Neural progenitor cell (in vitro differentiated cells): ENCODE data around the gene KIAA1958. TPM values are rescaled to one million over a fixed set of nuclear protein-coding genes. Genes with fewer than 3 reads are reported as not detected.

ENCODE experiments used
- DNase-seq: peaks from one replicate; pipeline ENCODE4 v3.0.0-alpha.2; 2016; ENCODE audit warnings: low spot score
- H2AFZ ChIP-seq: fragments of 200-600 bp; sonication (generic); replicated peaks from 2 replicates; pipeline ENCODE4 v1.6.1; 2016; ENCODE audit warnings: antibody characterized with exemption
- H3F3A ChIP-seq: fragments of 200-600 bp; sonication (generic); 2 replicates; pipeline ENCODE4 v1.6.1; 2016; ENCODE audit warnings: antibody characterized with exemption, low read depth
- H3K27ac ChIP-seq: fragments of 200-600 bp; sonication (generic); 2 replicates; pipeline ENCODE4 v1.5.1; 2016; ENCODE audit warnings: mild to moderate bottlenecking
- H3K27me3 ChIP-seq: fragments of 200-600 bp; sonication (generic); 2 replicates; pipeline ENCODE4 v1.6.1; 2016; ENCODE audit warnings: mild to moderate bottlenecking, moderate library complexity
- H3K36me3 ChIP-seq: fragments of 200-600 bp; sonication (generic); 2 replicates; pipeline ENCODE4 v1.5.1; 2016
- H3K4me1 ChIP-seq: fragments of 200-600 bp; sonication (generic); 2 replicates; pipeline ENCODE4 v1.6.1; 2016; ENCODE audit warnings: mixed run types
- H3K4me2 ChIP-seq: fragments of 200-600 bp; sonication (generic); 2 replicates; pipeline ENCODE4 v1.6.1; 2016
- H3K4me3 ChIP-seq: fragments of 200-600 bp; sonication (generic); 2 replicates; pipeline ENCODE4 v1.5.1; 2016
- H3K79me2 ChIP-seq: fragments of 200-600 bp; sonication (generic); 2 replicates; pipeline ENCODE4 v1.6.1; 2016; ENCODE audit warnings: low read depth
- H3K9ac ChIP-seq: fragments of 200-600 bp; sonication (generic); 2 replicates; pipeline ENCODE4 v1.6.1; 2016
- H3K9me3 ChIP-seq: fragments of 200-600 bp; sonication (generic); 2 replicates; pipeline ENCODE4 v1.5.1; 2016; ENCODE audit warnings: low read depth
- H4K20me1 ChIP-seq: fragments of 200-600 bp; sonication (generic); 2 replicates; pipeline ENCODE4 v1.6.1; 2016; ENCODE audit warnings: low read depth
- H3K27ac Mint-ChIP-seq: 3 replicates; pipeline ENCODE4 v1.8.0; 2021; ENCODE audit warnings: mixed read lengths
- H3K27me3 Mint-ChIP-seq: 2 replicates; pipeline ENCODE4 v1.8.0; 2022; ENCODE audit warnings: low read depth, mild to moderate bottlenecking, inconsistent platforms, moderate library complexity, mixed read lengths; ENCODE audit not compliant: insufficient read depth
- H3K36me3 Mint-ChIP-seq: 3 replicates; pipeline ENCODE4 v1.8.0; 2021; ENCODE audit warnings: mixed read lengths
- H3K4me1 Mint-ChIP-seq: 3 replicates; pipeline ENCODE4 v1.8.0; 2021; ENCODE audit warnings: mixed read lengths
- H3K4me3 Mint-ChIP-seq: 3 replicates; pipeline ENCODE4 v1.8.0; 2021; ENCODE audit warnings: mild to moderate bottlenecking, moderate library complexity, mixed read lengths
- H3K9me3 Mint-ChIP-seq: 3 replicates; pipeline ENCODE4 v1.8.0; 2020; ENCODE audit warnings: mixed read lengths
- CTCF ChIP-seq: fragments of 200-600 bp; sonication (generic); IDR thresholded peaks from 2 replicates; pipeline ENCODE4 v1.5.1; 2017; ENCODE audit warnings: antibody characterized with exemption, mild to moderate bottlenecking
- EZH2 ChIP-seq: fragments of 200-600 bp; sonication (generic); IDR thresholded peaks from 2 replicates; pipeline ENCODE4 v1.6.1; 2017; ENCODE audit warnings: antibody characterized with exemption, mild to moderate bottlenecking, moderate library complexity
- EZH2phosphoT487 ChIP-seq: fragments of 200-600 bp; sonication (generic); IDR thresholded peaks from 2 replicates; pipeline ENCODE4 v1.6.1; 2017; ENCODE audit warnings: antibody characterized with exemption
- total RNA-seq: library from RNA; depleted of rRNA; stranded (reverse); fragments of >200 nt; gene quantifications from 2 replicates; pipeline ENCODE4 v1.2.3, GENCODE V29; 2015; ENCODE audit warnings: low replicate concordance

Gene KIAA1958
- total RNA-seq, 1 donor from 2014 or later: 31.4 TPM

- H3K4me3 Mint-ChIP-seq: no peak overlapping the region
- no peaks in the 10 kb centered on the region for H3K79me2 ChIP-seq
- no peaks in the 10 kb centered on the region for H3K4me1 Mint-ChIP-seq
- H3K9ac ChIP-seq: no peak overlapping the region
- no peaks in the 10 kb centered on the region for H3K27me3 ChIP-seq
- H3K27ac ChIP-seq: no peak overlapping the region
- H3K4me3 ChIP-seq: no peak overlapping the region
- H3K36me3 Mint-ChIP-seq: peaks cover 33% of the 10 kb centered on the region
- peaks cover 11% of the 10 kb centered on the region for H3K9me3 Mint-ChIP-seq
- peaks cover 7% of the 10 kb centered on the region for H3K36me3 ChIP-seq
- TF ChIP-seq CTCF (no peak), EZH2 (no peak), EZH2phosphoT487 (no peak)
- no peaks in the 10 kb centered on the region for H4K20me1 ChIP-seq
- H3K27ac Mint-ChIP-seq: no peak overlapping the region
- H3K9me3 ChIP-seq: peaks cover 6% of the 10 kb centered on the region
- no peak overlapping the region for H2AFZ ChIP-seq
- DNase-seq: no peak
- H3K4me2 ChIP-seq: no peak overlapping the region
- no peaks in the 10 kb centered on the region for H3K4me1 ChIP-seq
- H3F3A ChIP-seq: no peaks in the 10 kb centered on the region
- H3K27me3 Mint-ChIP-seq: peaks cover 2% of the 10 kb centered on the region
Observed at GRCh38 chr9:112462855-112463254, 23.8 kb upstream of the KIAA1958 start.

- Histone ChIP-seq H3K4me1 (no peaks in the 10 kb centered on the region), H2AFZ (no peak overlapping the region), H3F3A (no peaks in the 10 kb centered on the region), H3K9ac (no peak overlapping the region), H3K27me3 (no peaks in the 10 kb centered on the region), H3K27ac (no peak overlapping the region), H3K79me2 (no peaks in the 10 kb centered on the region), H4K20me1 (no peaks in the 10 kb centered on the region), H3K4me3 (no peak overlapping the region), H3K4me2 (no peak overlapping the region), H3K9me3 (peaks cover 6% of the 10 kb centered on the region), H3K36me3 (peaks cover 7% of the 10 kb centered on the region)
- no peak overlapping the region for H3K27ac Mint-ChIP-seq
- no peaks in the 10 kb centered on the region for H3K4me1 Mint-ChIP-seq
- H3K4me3 Mint-ChIP-seq: no peak overlapping the region
- peaks cover 25% of the 10 kb centered on the region for H3K36me3 Mint-ChIP-seq
- no peak for DNase-seq
- peaks cover 11% of the 10 kb centered on the region for H3K9me3 Mint-ChIP-seq
- peaks cover 2% of the 10 kb centered on the region for H3K27me3 Mint-ChIP-seq
- TF ChIP-seq EZH2 (no peak), CTCF (no peak), EZH2phosphoT487 (no peak)
Observed at GRCh38 chr9:112465352-112465751, 21.3 kb upstream of the KIAA1958 start.

GRCh38 chr9:112472996-112473395 lies 13.6 kb upstream of the KIAA1958 start:
- Mint-ChIP-seq H3K27me3 (peaks cover 5% of the 10 kb centered on the region), H3K27ac (no peak overlapping the region), H3K36me3 (peaks cover 30% of the 10 kb centered on the region), H3K9me3 (peaks cover 15% of the 10 kb centered on the region), H3K4me1 (no peaks in the 10 kb centered on the region), H3K4me3 (no peak overlapping the region)
- no peak overlapping the region for H3K4me3 ChIP-seq
- H3K9ac ChIP-seq: no peak overlapping the region
- DNase-seq: no peak
- no peaks in the 10 kb centered on the region for H3K4me1 ChIP-seq
- H2AFZ ChIP-seq: no peak overlapping the region
- H3K36me3 ChIP-seq: no peaks in the 10 kb centered on the region
- H3K27ac ChIP-seq: no peak overlapping the region
- H3K4me2 ChIP-seq: no peak overlapping the region
- H3K9me3 ChIP-seq: no peaks in the 10 kb centered on the region
- H3F3A ChIP-seq: no peaks in the 10 kb centered on the region
- no peaks in the 10 kb centered on the region for H3K79me2 ChIP-seq
- TF ChIP-seq EZH2phosphoT487 (no peak), CTCF (no peak), EZH2 (no peak)
- no peaks in the 10 kb centered on the region for H4K20me1 ChIP-seq
- no peaks in the 10 kb centered on the region for H3K27me3 ChIP-seq
